ENCODE results near the gene USP33.
"Not testable (repeated sequence)": the region's sequence is repeated elsewhere in the genome, so short reads cannot be mapped to it uniquely, and the experiment has no call there.

Gene USP33

DNA sequence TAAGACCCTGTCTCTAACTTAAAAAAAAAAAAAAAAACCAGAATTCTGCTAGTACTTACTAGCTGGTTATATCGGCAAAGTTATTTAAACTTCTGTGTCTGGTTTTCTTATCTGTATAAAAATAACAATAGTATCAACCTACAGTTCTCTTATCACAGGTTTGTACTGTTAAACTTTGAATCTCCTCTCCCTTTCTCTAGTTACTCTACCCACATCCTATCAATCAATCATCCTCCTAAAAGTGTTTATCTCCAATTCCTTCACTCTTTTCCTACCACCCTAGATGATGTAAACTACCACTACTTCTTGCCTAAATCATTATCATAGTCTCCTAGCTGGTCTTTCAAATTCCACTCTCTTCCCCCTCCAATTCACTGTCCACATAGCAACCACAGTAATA, 27.6 kb downstream of the USP33 start:
- DNase-seq: no peak

DNA sequence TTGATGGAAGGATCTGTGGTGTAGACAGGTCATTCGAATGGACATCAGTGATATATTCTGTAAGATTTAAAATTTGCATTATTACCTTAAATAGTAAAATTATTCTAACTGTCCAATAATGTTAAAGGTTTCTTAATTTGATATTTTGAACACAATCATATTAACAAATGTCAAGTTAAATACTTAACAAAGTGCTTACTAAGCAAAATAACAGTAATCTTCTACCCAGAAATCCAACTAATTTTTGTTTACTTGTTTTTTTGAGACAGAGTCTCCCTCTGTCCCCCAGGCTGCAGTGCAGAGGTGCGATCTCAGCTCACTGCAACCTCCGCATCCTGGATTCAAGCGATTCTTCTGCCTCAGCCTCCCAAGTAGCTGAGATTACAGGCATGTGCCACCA, 33.9 kb downstream of the USP33 start:
- DNase-seq: no peak

DNA sequence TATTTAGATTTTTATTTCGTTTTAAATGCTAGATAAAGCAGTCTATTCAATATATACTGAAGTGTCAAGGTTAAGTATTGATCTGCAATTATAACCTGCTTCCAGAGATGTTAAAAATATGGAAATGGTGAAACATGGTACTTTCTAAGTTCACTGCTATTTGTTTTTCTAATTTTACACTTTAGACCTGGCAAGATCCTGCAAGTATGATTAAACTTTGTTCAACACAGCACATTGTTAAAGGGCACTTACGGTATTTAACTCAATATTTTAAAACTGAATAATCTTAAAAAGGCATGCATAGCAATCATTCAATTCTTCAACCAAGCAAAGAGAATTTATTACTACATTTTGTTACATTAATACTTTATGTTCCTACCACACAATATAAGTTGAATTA, 41.5 kb downstream of the USP33 start:
- DNase-seq: no peak

DNA sequence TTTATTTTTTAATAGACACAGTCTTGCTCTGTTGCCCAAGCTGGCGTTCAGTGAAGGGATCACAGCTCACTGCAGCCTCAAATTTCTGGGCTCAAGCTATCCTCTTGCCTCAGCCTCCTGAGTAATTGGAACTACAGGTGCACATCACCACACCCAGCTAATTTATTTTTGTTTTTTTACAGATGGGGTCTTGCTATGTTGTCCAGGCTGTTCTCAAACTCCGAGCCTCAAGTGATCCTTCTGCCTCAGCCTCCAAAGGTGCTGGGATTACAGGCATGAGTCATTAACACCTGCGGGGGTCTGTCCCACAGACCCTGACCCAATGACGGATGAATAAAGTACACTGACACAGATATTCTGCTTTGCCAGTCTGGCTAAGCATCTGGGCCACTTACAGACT, 43.6 kb downstream of the USP33 start:
- DNase-seq: no peak

DNA sequence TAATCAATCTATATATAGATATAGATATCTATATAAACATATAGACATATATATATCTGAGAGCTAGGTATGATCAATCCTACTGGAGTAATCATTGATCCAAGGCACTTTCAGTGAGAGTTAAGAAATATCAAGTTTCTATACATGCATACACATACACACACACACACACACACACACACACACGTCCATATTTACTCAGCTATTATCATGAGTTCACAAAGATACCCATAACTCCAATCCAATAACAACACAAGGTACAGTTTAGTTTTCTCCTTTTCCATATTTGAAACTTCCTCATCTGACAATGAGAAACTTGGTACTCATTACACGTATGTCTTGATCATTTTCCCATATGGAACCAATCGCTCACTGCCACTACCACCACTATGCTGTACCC, 49.9 kb downstream of the USP33 start:
- no peak for DNase-seq

DNA sequence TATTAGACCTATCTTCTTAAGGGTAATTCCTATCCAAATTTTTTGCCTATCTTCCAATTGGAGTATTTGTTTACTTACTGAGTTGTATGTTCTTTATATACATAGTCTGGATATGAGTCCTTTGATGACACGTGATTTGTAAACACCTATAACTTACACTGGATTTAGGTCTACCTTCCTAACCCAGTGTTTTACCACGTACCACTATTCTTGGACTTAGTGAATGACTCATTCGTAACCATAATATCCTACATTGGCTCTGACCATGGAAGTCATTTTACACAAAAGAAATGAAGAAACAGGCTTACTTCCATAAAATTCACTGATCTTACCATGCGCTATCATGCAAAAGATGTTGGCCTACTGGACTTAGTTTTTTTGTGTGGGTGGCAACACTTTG, 53.3 kb downstream of the USP33 start:
- DNase-seq: no peak

DNA sequence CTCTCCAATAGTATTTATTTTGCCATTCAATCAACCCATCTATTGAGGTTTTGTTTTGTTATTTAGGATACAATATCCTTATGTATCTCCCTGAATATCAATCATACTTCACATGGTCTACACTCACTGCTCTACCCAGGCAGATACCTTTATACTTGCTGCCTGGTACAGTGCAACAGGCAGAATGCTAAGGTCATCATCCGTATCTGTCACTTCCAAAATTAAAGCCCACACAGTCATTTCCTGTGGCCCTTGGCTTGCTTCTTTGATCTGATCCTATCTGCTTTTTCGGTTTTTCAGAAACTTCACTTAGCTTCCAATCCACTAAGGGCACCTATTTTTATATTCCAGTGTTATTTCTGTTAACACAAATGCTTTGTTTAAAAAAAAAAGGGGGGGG, 54.9 kb downstream of the USP33 start:
- no peak for DNase-seq

DNA sequence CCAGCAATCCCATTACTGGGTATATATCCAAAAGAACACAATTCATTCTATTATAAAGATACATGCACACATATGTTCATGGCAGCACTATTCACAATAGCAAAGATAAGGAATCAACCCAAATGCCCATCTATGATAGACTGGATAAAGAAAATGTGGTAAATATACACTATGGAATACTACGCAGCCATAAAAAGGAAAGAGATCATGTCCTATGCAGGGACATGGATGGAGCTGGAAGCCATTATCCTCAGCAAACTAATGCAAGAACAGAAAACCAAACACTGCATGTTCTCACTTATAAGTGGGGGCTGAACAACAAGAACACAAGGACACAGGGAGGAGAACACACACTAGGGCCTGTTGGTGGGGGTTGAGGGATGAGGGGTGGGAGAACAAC, 60.0 kb downstream of the USP33 start:
- not testable (repeated sequence) for DNase-seq

DNA sequence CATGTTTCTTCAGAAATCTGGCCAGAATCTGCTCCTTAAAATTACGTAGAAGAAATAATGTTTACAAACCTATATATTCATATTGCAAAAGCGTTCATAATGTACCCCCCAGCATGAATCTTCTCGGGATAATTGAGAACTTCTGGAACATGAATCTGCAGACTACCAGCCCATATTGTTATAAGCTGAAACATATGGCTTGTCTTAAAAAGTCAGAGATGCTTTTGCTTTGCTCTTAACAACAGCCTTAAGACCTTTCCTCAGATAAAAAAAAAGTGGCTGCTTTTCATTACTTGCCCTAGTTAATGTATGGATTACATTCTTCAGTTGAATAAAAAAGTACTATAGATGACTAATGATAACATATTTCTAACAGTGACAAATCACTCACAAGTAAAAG, 62.2 kb downstream of the USP33 start:
- no peak for DNase-seq

DNA sequence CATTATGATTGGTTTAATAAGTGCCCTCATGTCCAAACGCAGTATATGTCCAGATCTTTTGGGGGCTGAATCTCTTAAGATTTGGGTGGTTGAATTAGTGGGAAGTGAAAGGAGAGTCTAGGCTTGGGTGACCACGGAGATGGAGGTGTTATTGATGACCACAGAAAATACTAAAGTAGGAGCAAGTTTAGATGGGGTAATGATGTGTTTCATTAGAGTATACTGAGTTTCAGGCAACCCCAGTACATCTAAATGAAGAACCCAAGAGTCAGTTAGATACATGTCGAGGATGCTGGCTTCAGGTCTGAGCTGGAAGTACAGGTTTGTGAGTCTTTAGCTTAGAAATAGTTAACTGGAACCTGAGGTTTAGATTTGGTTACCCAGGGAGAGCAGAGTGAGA, 70.7 kb downstream of the USP33 start:
- DNase-seq: no peak

DNA sequence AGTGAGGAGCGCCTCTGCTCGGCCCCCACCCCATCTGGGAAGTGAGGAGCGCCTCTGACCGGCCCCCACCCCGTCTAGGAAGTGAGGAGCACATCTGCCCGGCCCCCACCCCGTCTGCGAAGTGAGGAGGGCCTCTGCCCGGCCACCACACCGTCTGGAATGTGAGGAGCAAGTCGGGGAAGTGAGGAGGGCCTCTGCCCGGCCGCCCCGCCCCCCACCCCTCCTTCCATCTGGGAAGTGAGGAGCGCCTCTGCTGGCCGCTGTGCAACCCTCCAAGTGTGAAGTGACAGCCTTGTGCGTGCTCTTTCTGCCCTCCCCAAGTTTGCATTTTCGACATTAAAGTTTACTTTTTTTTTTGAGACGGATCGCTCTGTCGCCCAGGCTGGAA, 72.1 kb downstream of the USP33 start:
- DNase-seq: no peak

DNA sequence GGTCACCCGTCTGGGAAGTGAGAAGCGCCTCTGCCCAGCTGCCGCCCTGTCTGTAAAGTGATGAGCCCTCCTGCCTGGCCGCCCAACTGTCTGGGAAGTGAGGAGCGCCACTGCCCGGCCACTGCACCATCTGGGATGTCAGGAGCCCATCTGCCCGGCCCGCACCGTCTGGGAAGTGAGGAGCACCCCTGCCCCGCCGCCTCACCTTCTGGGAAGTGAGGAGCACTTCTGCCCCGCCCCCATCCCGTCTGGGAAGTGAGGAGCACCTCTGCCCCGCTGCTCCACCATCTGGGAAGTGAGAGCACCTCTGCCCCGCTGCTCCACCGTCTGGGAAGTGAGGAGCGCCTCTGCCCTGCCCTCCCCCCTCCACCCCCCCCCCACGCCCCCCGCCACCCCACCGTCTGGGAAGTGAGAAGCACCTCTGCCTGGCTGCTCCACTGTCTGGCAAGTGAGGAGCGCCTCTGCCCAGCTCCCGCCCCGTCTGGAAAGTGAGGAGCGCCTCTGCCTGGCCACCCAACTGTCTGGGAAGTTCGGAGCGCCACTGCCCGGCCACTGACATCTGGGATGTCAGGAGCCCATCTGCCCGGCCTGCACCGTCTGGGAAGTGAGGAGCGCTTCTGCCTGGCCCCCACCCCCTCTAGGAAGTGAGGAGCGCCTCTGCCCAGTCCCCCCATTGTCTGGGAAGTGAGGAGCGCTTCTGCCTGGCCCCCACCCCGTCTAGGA, 72.7 kb downstream of the USP33 start:
- DNase-seq: no peak

DNA sequence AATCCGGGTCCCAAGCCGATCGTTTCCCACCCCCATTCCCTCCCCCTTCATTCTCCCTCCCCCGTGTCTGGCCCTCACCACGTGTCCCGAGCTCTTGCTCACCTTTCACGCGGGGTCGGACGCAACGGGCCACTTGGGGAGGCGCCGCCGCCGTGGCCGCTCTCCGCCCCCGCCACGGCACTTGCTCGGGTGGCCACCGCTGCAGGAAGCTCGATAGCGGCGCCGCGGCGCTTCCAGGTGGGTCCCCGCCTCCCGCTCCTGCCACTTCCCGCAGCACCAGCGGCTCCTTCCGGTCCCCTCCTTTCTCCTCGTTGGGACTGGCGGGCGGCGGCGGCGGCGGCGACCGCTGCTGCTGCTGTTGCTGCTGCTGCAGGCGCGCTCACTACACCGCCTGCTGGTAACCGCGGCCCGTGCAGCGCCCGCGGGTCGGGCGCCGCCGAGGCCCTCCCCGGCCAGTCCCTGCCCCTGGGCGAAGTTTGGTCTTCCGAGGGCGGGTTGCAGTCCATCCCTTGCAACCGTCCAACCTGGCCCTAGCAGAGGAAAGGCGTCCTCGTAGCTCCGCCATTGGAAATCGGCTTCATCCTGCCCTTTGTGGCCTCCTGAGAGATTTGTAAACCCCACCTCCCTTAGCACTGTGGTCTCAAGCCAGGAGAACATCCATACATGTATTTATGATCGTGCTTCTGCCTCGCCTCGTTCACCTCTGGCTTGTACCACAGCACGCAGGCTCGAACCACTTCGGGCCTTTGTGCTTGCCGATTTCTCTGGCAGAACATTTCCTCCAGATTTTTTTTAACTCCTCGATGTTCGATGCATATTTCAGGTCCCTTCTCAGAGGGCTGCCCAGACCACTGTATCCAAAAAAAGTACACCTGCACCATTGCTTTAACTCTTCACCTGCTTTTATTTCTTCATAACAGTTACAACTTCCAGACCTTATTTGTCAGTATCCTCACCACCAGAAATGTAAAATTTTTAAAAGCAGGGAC, 76.2 kb downstream of the USP33 start:
- DNase-seq: peak; percentile 81

DNA sequence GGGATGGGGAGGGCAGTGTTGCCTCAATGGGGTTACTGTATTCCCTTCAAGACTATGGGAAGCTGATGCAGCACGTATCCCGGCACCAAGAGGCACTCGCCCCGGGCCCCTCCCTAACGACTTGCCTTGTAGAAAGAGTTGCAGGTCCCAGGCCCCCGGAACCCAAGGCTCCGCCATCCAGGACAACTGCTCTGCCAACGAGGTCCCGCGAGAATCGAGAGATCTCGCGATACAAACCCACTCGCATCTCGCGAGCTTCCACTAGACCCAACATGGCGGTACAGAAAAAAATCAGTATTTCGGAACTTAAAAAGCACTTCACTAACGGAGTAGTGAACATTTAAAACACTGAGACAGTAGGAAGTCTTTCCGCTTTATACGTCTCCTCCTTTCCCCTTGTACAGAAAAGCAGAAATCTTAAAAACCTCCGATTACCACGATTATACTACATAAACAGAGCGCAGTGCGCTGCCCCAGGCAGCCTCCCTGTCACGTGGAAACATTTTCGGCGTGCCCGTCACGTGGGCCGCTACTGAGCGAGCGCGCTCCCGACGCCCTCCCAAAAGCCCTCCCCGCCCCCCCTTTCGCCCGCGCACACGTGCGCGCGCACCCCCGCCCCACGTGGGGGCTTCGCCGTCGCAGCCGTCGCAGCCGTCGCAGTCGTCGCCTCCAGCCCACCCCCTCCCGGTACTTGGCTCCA, 77.0 kb downstream of the USP33 start, which contains the start of gene ZZZ3:
TSS of gene ZZZ3 (minus strand) at position 199 of the 700 bp plus-strand sequence. CDS start 49,304 bp downstream, outside the sequence.
- peak; percentile 79 for DNase-seq

DNA sequence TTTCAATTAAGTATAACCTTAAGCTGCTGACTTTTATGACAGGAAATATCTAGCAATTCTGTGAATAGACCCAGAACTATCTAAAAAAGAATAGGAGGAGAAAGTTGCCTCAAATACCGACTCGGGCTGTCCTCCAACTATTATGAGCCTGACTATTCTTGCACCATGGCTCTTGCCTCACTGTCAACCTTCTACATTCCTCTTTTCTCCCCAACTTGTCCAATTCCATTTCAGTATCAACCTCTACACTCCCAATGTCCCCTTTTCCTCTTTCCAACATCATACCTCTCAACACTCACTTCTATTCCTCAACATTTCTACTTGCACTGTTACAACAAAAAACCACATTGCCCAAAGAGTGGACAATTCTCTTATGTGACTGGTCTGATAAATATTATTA, 79.5 kb downstream of the USP33 start:
- DNase-seq: no peak

DNA sequence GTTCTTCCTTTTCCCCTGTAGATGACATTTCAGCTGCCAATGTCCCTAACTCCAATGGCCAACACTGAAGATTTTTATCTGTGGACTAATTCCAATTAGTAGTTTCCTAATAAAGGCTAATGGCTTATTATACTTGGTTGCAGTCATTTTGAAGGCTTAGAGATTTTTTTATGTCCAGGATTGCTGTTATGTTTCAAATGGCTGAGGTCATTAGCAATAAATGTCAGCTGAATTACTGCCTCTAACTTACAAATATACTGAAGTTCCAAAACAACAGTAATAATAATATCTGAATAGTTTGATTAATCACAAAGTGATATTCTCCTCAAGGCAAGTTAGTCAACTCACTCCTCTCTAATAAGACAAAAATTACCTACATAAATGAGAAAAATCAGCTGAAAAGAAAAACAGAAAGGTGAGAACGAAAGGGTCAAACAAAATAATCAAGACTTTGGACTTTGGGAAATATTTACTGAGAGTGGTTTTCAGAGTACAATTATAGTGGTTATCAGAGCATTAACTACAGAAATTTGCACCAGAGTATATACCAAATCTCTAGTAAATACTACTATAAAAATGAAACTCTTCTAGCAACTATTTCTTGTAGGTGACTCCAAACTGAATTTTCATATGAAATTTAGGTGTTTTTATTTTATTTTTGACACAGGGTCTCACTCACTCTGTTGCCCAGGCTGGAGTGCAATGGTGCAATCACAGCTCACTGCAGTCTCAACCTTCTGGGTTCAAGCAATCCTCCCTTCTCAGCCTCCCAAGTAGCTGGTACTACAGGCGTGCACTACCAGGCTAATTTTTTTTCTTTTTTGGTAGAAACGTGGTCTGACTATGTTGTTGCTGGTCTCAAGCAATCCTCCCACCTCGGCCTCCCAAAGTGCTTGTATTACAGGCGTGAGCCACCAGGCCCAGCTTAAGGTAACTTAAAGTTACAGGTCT, 80.7 kb downstream of the USP33 start:
- no peak for DNase-seq

DNA sequence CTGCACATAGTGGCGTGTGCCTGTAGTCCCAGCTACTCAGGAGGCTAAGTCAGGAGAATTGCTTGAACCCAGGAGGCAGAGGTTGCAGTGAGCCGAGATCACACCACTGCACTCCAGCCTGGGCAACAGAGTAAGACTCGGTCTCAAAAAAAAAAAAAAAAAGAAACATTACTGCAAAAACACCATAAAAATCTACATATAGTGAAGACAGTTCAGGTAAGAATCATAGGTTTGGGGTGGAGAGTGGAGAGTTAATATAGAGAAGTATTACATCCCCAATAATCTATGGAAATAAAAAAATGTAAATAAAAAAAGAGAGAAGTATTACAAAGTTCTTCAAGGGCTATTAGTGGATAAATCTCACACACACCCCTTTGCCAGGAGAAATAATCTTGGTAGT, 84.8 kb downstream of the USP33 start:
- not testable (repeated sequence) for DNase-seq

DNA sequence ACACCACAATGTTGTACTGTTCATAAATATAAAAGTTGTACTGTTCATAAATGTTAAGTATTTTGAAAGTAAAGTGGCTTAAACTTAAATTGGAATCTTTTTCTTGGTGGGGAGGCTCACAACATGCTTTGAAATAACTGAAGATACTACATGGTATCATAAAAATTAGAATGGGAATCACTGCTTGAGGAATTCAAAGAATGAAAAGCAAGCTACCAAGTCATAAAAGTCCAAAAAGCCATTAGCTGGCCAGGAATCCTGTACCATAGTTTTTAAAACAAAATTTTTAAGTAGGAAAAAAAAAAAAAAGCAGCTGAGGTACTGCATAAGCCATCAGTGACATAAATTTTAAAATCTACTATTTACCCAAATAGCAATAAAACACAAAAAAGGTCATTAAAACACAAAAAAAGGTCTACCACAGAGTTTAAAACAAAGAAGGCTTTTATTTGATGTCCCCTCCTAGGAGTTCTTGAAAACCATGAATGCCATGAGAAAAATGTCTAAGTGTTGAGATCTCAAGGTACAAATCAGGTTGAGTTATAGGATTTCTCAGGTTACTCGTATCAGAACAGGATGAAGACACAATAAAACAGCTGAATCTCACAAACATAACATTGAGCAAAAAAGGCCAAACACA, 85.8 kb downstream of the USP33 start:
- DNase-seq: no peak

DNA sequence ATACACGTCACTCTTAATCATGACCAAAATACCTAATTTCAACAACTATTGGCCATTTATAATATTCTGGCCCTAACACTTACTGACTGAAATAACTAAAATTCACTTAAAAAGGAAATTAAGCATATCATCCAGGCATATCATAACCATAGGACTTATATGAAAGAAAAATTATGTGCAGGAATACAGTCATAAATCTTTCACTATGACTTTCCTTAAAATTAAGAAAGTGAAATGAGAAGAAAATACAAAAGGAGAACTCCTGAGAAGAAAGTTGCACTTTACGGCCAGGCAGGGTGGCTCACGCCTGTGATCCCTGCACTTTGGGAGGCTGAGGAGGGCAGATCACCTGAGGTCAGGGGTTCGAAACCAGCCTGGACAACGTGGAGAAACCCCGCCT, 86.6 kb downstream of the USP33 start:
- DNase-seq: no peak

DNA sequence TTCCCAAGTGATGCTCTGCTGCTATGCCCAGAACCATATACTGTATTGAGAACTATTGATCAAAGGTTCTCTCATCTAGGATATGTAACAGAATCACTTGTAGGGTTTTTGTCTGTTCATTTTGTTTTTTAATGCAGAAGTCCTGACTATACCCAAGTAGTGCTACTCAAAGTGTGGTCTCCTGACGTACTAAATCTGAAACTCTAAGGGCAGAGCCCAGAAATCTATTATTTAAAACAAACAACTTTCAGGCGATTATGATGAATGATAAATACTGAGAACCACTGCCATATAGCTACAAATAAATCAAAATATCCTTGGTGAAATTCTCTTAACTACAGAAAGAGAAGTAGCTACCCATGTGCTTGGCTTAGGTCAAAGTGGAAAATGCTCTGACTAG, 87.3 kb downstream of the USP33 start:
- no peak for DNase-seq

DNA sequence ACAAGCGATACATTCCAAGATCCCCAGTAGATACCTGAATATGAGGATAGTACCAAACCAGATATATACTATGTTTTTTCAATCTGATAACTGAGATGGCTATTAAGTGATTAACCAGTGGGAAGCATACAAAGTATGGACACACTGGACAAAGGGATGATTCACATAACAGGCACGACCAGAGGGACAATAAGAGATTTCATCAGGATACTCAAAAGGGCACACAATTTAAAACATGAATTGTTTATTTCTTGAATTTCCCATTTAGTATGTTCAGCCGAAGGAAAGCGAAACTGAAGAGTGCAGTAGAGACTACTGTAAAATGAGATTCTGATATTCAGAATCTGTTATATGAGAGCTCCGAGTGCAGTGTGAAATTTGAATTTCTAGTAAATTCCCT, 87.8 kb downstream of the USP33 start:
- DNase-seq: no peak

DNA sequence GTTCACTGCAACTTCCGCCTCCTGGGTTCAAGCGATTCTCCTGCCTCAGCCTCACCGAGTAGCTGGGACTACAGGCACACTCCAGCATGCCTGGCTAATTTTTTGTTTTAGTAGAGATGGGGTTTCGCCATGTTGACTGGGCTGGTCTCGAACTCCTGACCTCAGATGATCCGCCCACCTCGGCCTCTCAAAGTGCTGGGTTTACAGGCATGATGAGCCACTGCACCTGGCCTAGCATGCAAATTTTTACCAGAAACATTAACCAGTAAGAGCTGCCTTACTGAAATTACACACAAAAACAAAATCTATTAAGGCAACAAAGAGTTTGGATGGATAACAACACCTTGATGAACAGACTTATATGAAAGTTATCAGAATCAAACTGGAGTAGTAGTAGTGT, 89.3 kb downstream of the USP33 start:
- DNase-seq: no peak

All from DMS153 (cell line).